ENCODE data around the gene MEIS2.

MEIS2 gene

GRCh38 chr15:37019479-37020433 lies 80.6 kb downstream of the MEIS2 start:
- H3K27ac ChIP-seq (ENCODE audit: low read length) = no peak overlapping the region
- no peak overlapping the region for H2AFZ ChIP-seq (ENCODE audit: low read depth, low read length)
- ATAC-seq (ENCODE audit: insufficient read depth, low read depth) = no peak
- no peak overlapping the region for H3K4me2 ChIP-seq (ENCODE audit: insufficient read depth, low read length)
- TF ChIP-seq CTCF (IDR thresholded peaks at IDR 0.05; ENCODE audit: borderline replicate concordance, extremely low read depth, low read length, poor library complexity, severe bottlenecking) = no peak
- no peaks in the 10 kb centered on the region for H3K79me2 ChIP-seq (ENCODE audit: insufficient read depth, low read length)
- DNase-seq = no peak
- H3K9ac ChIP-seq (ENCODE audit: low read depth, low read length) = no peak overlapping the region
- no peaks in the 10 kb centered on the region for H4K20me1 ChIP-seq (ENCODE audit: insufficient read depth, low read length)
- H3K27me3 ChIP-seq (ENCODE audit: insufficient read depth, low read length, poor library complexity) = no peaks in the 10 kb centered on the region
- H3K4me3 ChIP-seq (ENCODE audit: low read depth in 1 of 2, low read length in 2 of 2) = no peak overlapping the region
- H3K4me1 ChIP-seq (ENCODE audit: insufficient read depth, low read length) = no peaks in the 10 kb centered on the region
- H3K9me3 ChIP-seq (ENCODE audit: insufficient read depth, low read length, severe bottlenecking) = no peaks in the 10 kb centered on the region
- H3K36me3 ChIP-seq (ENCODE audit: insufficient read depth, low read length) = no peaks in the 10 kb centered on the region

GRCh38 chr15:37017031-37017625 lies 83.2 kb downstream of the MEIS2 start:
- H3K36me3 ChIP-seq (ENCODE audit: insufficient read depth, low read length) = no peaks in the 10 kb centered on the region
- no peaks in the 10 kb centered on the region for H3K27me3 ChIP-seq (ENCODE audit: insufficient read depth, low read length, poor library complexity)
- no peak overlapping the region for H2AFZ ChIP-seq (ENCODE audit: low read depth, low read length)
- H3K4me3 ChIP-seq (ENCODE audit: low read depth in 1 of 2, low read length in 2 of 2) = no peak overlapping the region
- no peaks in the 10 kb centered on the region for H3K79me2 ChIP-seq (ENCODE audit: insufficient read depth, low read length)
- ATAC-seq (ENCODE audit: insufficient read depth, low read depth) (no peak), DNase-seq (no peak)
- H3K27ac ChIP-seq (ENCODE audit: low read length) = no peak overlapping the region
- H4K20me1 ChIP-seq (ENCODE audit: insufficient read depth, low read length) = no peaks in the 10 kb centered on the region
- TF ChIP-seq EZH2 (IDR thresholded peaks at IDR 0.05; ENCODE audit: borderline replicate concordance, low read depth, low read length, severe bottlenecking) = no peak
- TF ChIP-seq CTCF (IDR thresholded peaks at IDR 0.05; ENCODE audit: borderline replicate concordance, extremely low read depth, low read length, poor library complexity, severe bottlenecking) = no peak
- no peak overlapping the region for H3K4me2 ChIP-seq (ENCODE audit: insufficient read depth, low read length)
- no peaks in the 10 kb centered on the region for H3K9me3 ChIP-seq (ENCODE audit: insufficient read depth, low read length, severe bottlenecking)
- no peak overlapping the region for H3K9ac ChIP-seq (ENCODE audit: low read depth, low read length)
- no peaks in the 10 kb centered on the region for H3K4me1 ChIP-seq (ENCODE audit: insufficient read depth, low read length)

GRCh38 chr15:37016231-37016630 lies 84.1 kb downstream of the MEIS2 start:
- H3K36me3 ChIP-seq (ENCODE audit: insufficient read depth, low read length) = no peaks in the 10 kb centered on the region
- no peaks in the 10 kb centered on the region for H3K9me3 ChIP-seq (ENCODE audit: insufficient read depth, low read length, severe bottlenecking)
- H2AFZ ChIP-seq (ENCODE audit: low read depth, low read length) = no peak overlapping the region
- no peak overlapping the region for H3K27ac ChIP-seq (ENCODE audit: low read length)
- ATAC-seq (ENCODE audit: insufficient read depth, low read depth) = no peak
- H3K4me3 ChIP-seq (ENCODE audit: low read depth in 1 of 2, low read length in 2 of 2) = no peak overlapping the region
- no peak overlapping the region for H3K9ac ChIP-seq (ENCODE audit: low read depth, low read length)
- no peaks in the 10 kb centered on the region for H3K79me2 ChIP-seq (ENCODE audit: insufficient read depth, low read length)
- DNase-seq = no peak
- H3K4me2 ChIP-seq (ENCODE audit: insufficient read depth, low read length) = no peak overlapping the region
- no peaks in the 10 kb centered on the region for H3K27me3 ChIP-seq (ENCODE audit: insufficient read depth, low read length, poor library complexity)
- TF ChIP-seq EZH2 (IDR thresholded peaks at IDR 0.05; ENCODE audit: borderline replicate concordance, low read depth, low read length, severe bottlenecking) = no peak
- no peak for TF ChIP-seq CTCF (IDR thresholded peaks at IDR 0.05; ENCODE audit: borderline replicate concordance, extremely low read depth, low read length, poor library complexity, severe bottlenecking)
- H3K4me1 ChIP-seq (ENCODE audit: insufficient read depth, low read length) = no peaks in the 10 kb centered on the region
- H4K20me1 ChIP-seq (ENCODE audit: insufficient read depth, low read length) = no peaks in the 10 kb centered on the region

Measured in DND-41 (cell line).